SW480 (cell line): ENCODE results near the gene KLHL10.

Experiments
- DNase-seq: peaks from one replicate; pipeline ENCODE4 v3.0.0-alpha.2; 2016; ENCODE audit warnings: low spot score

KLHL10 gene

GRCh38 chr17:41895617-41896016 is 58.0 kb downstream of the KLHL10 start:
- DNase-seq, result no peak

- no peak for DNase-seq
Observed at GRCh38 chr17:41896726-41897125, 59.1 kb downstream of the KLHL10 start.
